Colonic mucosa (tissue), 4 donors: ENCODE data around the gene DLGAP4. TPM values are rescaled to one million over a fixed set of nuclear protein-coding genes. Genes with fewer than 3 reads are reported as not detected.

ENCODE experiments used
- DNase-seq: peaks from one replicate; pipeline ENCODE4 v3.0.0-alpha.2; 2020
- H3K27ac ChIP-seq: fragments of 200-600 bp; one replicate; pipeline ENCODE4 v1.8.0; 2021
- H3K27me3 ChIP-seq: fragments of 200-600 bp; one replicate; pipeline ENCODE4 v1.8.0; 2021
- H3K36me3 ChIP-seq: fragments of 200-600 bp; one replicate; pipeline ENCODE4 v1.8.0; 2021
- H3K4me1 ChIP-seq: fragments of 200-600 bp; one replicate; pipeline ENCODE4 v1.8.0; 2021; ENCODE audit warnings: mild to moderate bottlenecking
- H3K4me3 ChIP-seq: fragments of 200-600 bp; one replicate; pipeline ENCODE4 v1.8.0; 2021
- H3K9ac ChIP-seq, 2 donors: one replicate each; pipeline ENCODE4 v1.7.0; 2013; ENCODE audit warnings: control low read depth in 2 of 2, low read depth in 2 of 2, low read length in 2 of 2
- H3K9me3 ChIP-seq: fragments of 200-600 bp; one replicate; pipeline ENCODE4 v1.8.0; 2021
- intact Hi-C: fragments of 100-400 bp; cut with DNase I; formaldehyde crosslinking; loops from one replicate; pipeline ENCODE4 v1.14.1; 2022
- total RNA-seq, 2 donors: library from RNA; stranded (reverse); fragmentation: NEBNext Ultra II Directional in 1 of 2; extraction: Animal tissue kit (Norgen Biotek cat#: 25700) in 1 of 2; gene quantifications; one replicate each; pipeline ENCODE4 v1.2.1, GENCODE V29; 2021
- TF ChIP-seq, protein P1 (sequence below): fragments of 200-600 bp; IDR thresholded peaks from one replicate; pipeline ENCODE4 v1.8.0; 2022; ENCODE audit warnings: antibody characterized with exemption, mild to moderate bottlenecking
- donor health status: healthy.
- donor health status: DM: no; HTN: no; CAD: no.
- donor health status: DM: no; HTN: no; CAD: no.

Gene DLGAP4
- total RNA-seq, 2 donors from 2014 or later = 43.1 to 48.6 TPM

GRCh38 chr20:36307412-36308325 is 1.5 kb downstream of the DLGAP4 start:
- Histone ChIP-seq H3K36me3 (no peaks in the 10 kb centered on the region), H3K4me3 (no peak overlapping the region)

GRCh38 chr20:36308353-36308752 is 2.2 kb downstream of the DLGAP4 start:
- H3K27ac ChIP-seq = no peak overlapping the region
- no peak overlapping the region for H3K9ac ChIP-seq
- TF ChIP-seq, protein P1, sequence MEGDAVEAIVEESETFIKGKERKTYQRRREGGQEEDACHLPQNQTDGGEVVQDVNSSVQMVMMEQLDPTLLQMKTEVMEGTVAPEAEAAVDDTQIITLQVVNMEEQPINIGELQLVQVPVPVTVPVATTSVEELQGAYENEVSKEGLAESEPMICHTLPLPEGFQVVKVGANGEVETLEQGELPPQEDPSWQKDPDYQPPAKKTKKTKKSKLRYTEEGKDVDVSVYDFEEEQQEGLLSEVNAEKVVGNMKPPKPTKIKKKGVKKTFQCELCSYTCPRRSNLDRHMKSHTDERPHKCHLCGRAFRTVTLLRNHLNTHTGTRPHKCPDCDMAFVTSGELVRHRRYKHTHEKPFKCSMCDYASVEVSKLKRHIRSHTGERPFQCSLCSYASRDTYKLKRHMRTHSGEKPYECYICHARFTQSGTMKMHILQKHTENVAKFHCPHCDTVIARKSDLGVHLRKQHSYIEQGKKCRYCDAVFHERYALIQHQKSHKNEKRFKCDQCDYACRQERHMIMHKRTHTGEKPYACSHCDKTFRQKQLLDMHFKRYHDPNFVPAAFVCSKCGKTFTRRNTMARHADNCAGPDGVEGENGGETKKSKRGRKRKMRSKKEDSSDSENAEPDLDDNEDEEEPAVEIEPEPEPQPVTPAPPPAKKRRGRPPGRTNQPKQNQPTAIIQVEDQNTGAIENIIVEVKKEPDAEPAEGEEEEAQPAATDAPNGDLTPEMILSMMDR = no peak
- H3K4me3 ChIP-seq = no peak overlapping the region
- no peaks in the 10 kb centered on the region for H3K9me3 ChIP-seq
- peaks cover 42% of the 10 kb centered on the region for H3K27me3 ChIP-seq
- H3K4me1 ChIP-seq = no peaks in the 10 kb centered on the region
- DNase-seq = no peak
- intact Hi-C loops = no loop called here
- H3K36me3 ChIP-seq = no peaks in the 10 kb centered on the region

More at GRCh38 chr20:36307412-36308325, 1.5 kb downstream of the DLGAP4 start:
- TF ChIP-seq, protein P1 = no peak
- no peak for DNase-seq
- Histone ChIP-seq H3K9ac (no peak overlapping the region), H3K27me3 (peaks cover 42% of the 10 kb centered on the region), H3K27ac (no peak overlapping the region), H3K9me3 (no peaks in the 10 kb centered on the region), H3K4me1 (no peaks in the 10 kb centered on the region)
- intact Hi-C loops = no loop called here

DNA sequence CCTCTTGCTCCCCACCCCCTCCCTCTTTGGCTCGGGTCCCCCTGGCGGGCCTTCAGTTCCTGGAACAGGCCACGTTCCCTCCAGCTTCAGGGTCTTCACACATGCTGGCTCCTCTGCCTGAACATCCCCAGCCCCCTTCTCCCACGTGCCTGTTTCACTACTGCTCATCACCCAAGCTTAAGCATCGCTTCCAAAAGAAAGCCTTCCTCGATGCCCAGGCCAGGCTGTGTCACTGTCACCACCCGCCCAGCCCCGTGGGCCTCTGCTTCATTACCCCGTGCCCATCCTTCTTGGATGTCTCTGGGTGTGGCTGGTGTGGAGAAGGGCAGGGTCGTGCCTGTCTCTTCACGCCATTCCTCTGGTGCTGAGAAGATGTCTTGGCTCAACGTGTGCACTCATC is 2.8 kb downstream of the DLGAP4 start:
- TF ChIP-seq, protein P1 = no peak
- H3K27me3 ChIP-seq = peaks cover 42% of the 10 kb centered on the region

GRCh38 chr20:36309643-36310042 is 3.5 kb downstream of the DLGAP4 start:
- Histone ChIP-seq H3K4me1 (no peaks in the 10 kb centered on the region), H3K27ac (no peak overlapping the region), H3K9ac (no peak overlapping the region), H3K4me3 (no peak overlapping the region), H3K27me3 (peaks cover 36% of the 10 kb centered on the region), H3K36me3 (no peaks in the 10 kb centered on the region), H3K9me3 (no peaks in the 10 kb centered on the region)
- intact Hi-C loops = no loop called here
- TF ChIP-seq, protein P1 = no peak
- no peak for DNase-seq

More for the DNA sequence above, 2.8 kb downstream of the DLGAP4 start:
- DNase-seq = no peak
- Histone ChIP-seq H3K4me1 (no peaks in the 10 kb centered on the region), H3K4me3 (no peak overlapping the region), H3K9ac (no peak overlapping the region), H3K27ac (no peak overlapping the region), H3K9me3 (no peaks in the 10 kb centered on the region), H3K36me3 (no peaks in the 10 kb centered on the region)
- intact Hi-C loops = no loop called here

DNA sequence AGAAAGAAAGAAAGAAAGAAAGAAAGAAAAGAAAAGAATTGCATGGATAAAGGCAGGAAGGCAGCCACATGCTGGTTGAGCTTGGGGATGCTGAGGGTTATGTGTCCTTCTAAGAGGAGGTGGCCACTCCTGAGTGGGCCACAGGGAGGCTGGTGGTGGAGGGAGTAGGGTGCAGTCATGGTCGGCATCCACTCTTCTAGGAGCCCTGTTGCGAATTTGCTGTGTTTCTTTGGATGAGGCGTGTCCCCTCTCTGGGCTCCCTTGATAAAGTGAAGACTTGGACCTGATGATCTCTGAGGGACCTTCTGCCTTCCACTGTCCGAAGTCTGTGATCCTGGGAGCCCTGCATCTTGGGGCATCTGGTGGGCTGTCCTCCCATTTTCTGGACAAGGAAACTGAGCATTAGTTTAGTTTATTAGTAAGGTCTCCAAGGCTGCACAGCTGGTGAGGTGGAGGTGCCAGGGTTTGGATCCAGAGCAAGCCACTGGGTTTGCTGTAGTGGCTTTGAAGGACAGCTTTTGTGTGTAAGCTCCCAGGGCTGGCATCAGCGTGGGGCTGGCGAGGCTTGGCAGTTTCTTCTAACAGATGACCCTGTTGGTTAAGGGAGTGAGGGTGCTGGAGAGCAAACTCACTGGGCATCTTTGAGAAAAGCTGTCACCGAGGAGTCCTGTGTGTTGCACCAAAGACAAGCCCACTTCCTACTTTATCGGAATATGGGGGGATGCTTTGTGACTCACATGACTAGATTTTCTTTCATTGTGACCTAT is 4.3 kb downstream of the DLGAP4 start:
- peaks cover 29% of the 10 kb centered on the region for H3K27me3 ChIP-seq
- TF ChIP-seq, protein P1 = no peak
- H3K9ac ChIP-seq = no peak overlapping the region
- H3K9me3 ChIP-seq = no peaks in the 10 kb centered on the region
- intact Hi-C loops = no loop called here
- DNase-seq = no peak
- no peak overlapping the region for H3K4me3 ChIP-seq
- no peaks in the 10 kb centered on the region for H3K36me3 ChIP-seq
- H3K27ac ChIP-seq = no peak overlapping the region
- no peaks in the 10 kb centered on the region for H3K4me1 ChIP-seq
